HL-60 (cell line): Measurements from ENCODE around the gene CAMTA1.

Experiments used
- POLR2AphosphoS5 ChIP-seq: IDR thresholded peaks from 2 replicates; pipeline ENCODE4 v1.6.1; 2012; ENCODE audit warnings: low read depth
- TF ChIP-seq, protein P1 (sequence below): IDR thresholded peaks from one replicate; pipeline ENCODE4 v1.5.1; 2011; ENCODE audit warnings: low read length, control low read depth, inconsistent platforms; ENCODE audit not compliant: insufficient read depth
- TF ChIP-seq, protein P2 (sequence below): IDR thresholded peaks from 2 replicates; pipeline ENCODE4 v1.6.1; 2012; ENCODE audit warnings: low read depth; ENCODE audit not compliant: insufficient replicate concordance

DNA sequence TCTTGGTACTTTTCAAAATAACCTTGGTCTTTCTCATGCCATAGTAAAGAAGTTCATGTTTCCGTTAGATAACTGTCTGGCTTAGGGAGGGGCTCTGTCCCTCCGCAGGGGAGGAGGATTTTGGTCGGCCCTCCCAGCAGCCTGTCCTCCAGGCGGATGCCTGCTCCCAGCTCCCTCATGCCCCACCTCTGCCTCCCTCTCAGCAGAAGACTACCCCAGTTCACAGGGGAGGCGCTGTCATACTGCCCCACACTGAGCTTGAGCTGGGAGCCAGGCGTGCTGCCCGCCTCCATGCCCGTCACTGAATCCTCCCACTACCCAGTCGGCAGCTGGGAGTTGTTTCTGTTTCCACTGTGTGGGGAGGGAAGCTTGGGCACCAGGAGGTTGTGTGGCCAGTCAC is 127.3 kb downstream of the CAMTA1 start:
- TF ChIP-seq, protein P1, sequence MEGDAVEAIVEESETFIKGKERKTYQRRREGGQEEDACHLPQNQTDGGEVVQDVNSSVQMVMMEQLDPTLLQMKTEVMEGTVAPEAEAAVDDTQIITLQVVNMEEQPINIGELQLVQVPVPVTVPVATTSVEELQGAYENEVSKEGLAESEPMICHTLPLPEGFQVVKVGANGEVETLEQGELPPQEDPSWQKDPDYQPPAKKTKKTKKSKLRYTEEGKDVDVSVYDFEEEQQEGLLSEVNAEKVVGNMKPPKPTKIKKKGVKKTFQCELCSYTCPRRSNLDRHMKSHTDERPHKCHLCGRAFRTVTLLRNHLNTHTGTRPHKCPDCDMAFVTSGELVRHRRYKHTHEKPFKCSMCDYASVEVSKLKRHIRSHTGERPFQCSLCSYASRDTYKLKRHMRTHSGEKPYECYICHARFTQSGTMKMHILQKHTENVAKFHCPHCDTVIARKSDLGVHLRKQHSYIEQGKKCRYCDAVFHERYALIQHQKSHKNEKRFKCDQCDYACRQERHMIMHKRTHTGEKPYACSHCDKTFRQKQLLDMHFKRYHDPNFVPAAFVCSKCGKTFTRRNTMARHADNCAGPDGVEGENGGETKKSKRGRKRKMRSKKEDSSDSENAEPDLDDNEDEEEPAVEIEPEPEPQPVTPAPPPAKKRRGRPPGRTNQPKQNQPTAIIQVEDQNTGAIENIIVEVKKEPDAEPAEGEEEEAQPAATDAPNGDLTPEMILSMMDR: no peak
- TF ChIP-seq POLR2AphosphoS5: no peak
- TF ChIP-seq, protein P2, sequence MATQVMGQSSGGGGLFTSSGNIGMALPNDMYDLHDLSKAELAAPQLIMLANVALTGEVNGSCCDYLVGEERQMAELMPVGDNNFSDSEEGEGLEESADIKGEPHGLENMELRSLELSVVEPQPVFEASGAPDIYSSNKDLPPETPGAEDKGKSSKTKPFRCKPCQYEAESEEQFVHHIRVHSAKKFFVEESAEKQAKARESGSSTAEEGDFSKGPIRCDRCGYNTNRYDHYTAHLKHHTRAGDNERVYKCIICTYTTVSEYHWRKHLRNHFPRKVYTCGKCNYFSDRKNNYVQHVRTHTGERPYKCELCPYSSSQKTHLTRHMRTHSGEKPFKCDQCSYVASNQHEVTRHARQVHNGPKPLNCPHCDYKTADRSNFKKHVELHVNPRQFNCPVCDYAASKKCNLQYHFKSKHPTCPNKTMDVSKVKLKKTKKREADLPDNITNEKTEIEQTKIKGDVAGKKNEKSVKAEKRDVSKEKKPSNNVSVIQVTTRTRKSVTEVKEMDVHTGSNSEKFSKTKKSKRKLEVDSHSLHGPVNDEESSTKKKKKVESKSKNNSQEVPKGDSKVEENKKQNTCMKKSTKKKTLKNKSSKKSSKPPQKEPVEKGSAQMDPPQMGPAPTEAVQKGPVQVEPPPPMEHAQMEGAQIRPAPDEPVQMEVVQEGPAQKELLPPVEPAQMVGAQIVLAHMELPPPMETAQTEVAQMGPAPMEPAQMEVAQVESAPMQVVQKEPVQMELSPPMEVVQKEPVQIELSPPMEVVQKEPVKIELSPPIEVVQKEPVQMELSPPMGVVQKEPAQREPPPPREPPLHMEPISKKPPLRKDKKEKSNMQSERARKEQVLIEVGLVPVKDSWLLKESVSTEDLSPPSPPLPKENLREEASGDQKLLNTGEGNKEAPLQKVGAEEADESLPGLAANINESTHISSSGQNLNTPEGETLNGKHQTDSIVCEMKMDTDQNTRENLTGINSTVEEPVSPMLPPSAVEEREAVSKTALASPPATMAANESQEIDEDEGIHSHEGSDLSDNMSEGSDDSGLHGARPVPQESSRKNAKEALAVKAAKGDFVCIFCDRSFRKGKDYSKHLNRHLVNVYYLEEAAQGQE: no peak
